Gastrocnemius medialis (tissue), 4 donors: ENCODE results near the gene OOSP1. TPM values are rescaled to one million over a fixed set of nuclear protein-coding genes. Genes with fewer than 3 reads are reported as not detected.
"Not testable (repeated sequence)": the region's sequence is repeated elsewhere in the genome, so short reads cannot be mapped to it uniquely, and the experiment has no call there.

Source experiments
- ATAC-seq, 2 donors: fragments of 150-250 bp; one replicate each; pipeline ENCODE4 v1.9.1; 2016
- DNase-seq, 2 donors: peaks; one replicate each; pipeline ENCODE4 v3.0.0-alpha.2; 2019
- H3K27ac ChIP-seq, 4 donors: fragments of 200-600 bp; sonication (generic); 1 replicate in 1 of 4; 2 replicates in 3 of 4; pipeline ENCODE4 v1.5.1; 2016 to 2018; ENCODE audit warnings: mild to moderate bottlenecking in 2 of 4, moderate library complexity in 1 of 4
- H3K27me3 ChIP-seq, 3 donors: fragments of 200-600 bp; sonication (generic) in 2 of 3; 1 replicate in 1 of 3; 2 replicates in 2 of 3; pipeline versions ENCODE4 v1.5.1 to v1.6.0; 2016 to 2019; ENCODE audit warnings: mild to moderate bottlenecking in 1 of 3, moderate library complexity in 1 of 3
- H3K36me3 ChIP-seq, 2 donors: fragments of 200-600 bp; sonication (generic) in 1 of 2; one replicate each; pipeline ENCODE4 v1.5.1; 2017 to 2018
- H3K4me1 ChIP-seq, 2 donors: fragments of 200-600 bp; sonication (generic) in 1 of 2; one replicate each; pipeline ENCODE4 v1.5.1; 2016 to 2017; ENCODE audit warnings: mild to moderate bottlenecking in 2 of 2
- H3K4me3 ChIP-seq, 4 donors: fragments of 200-600 bp; sonication (generic) in 3 of 4; 1 replicate in 1 of 4; 2 replicates in 3 of 4; pipeline ENCODE4 v1.5.1; 2016 to 2019; ENCODE audit warnings: mild to moderate bottlenecking in 2 of 4
- H3K9me3 ChIP-seq, 3 donors: fragments of 200-600 bp; sonication (generic) in 2 of 3; 1 replicate in 1 of 3; 2 replicates in 2 of 3; pipeline ENCODE4 v1.5.1; 2016 to 2019
- CTCF ChIP-seq, 5 experiments: fragments of 450-650 bp in 3 of 5; fragments of 200-600 bp in 2 of 5; sonication (generic) in 2 of 5; IDR thresholded peaks in 4 of 5; conservative IDR thresholded peaks in 1 of 5; 1 replicate in 4 of 5; 2 replicates in 1 of 5; pipeline ENCODE4 v1.5.1; 2016 to 2019; ENCODE audit warnings: antibody characterized with exemption in 5 of 5, mild to moderate bottlenecking in 3 of 5, moderate library complexity in 3 of 5
- POLR2A ChIP-seq, 2 donors: fragments of 450-650 bp; IDR thresholded peaks; one replicate each; pipeline ENCODE4 v1.6.1; 2017; ENCODE audit warnings: antibody characterized with exemption in 2 of 2, mild to moderate bottlenecking in 2 of 2, moderate library complexity in 2 of 2
- in situ Hi-C, 4 donors: fragments of 200-750 bp; cut with MboI; loops; one replicate each; pipeline versions ENCODE4 v1.15.0 to v1.8.0; 2017; ENCODE audit warnings: low sequenced_read_pairs in 4 of 4
- intact Hi-C: fragments of 100-400 bp; cut with DNase I; formaldehyde crosslinking; loops from one replicate; pipeline ENCODE4 v1.15.1; 2023; ENCODE audit warnings: low total_unique reads
- total RNA-seq, 4 donors: library from RNA; depleted of rRNA; stranded (reverse); fragments of >200 nt; gene quantifications; one replicate each; pipeline versions ENCODE4 v1.1.0 to v1.2.3, GENCODE V29; 2016

Gene OOSP1
- total RNA-seq, 4 donors from 2014 or later, result not detected

DNA sequence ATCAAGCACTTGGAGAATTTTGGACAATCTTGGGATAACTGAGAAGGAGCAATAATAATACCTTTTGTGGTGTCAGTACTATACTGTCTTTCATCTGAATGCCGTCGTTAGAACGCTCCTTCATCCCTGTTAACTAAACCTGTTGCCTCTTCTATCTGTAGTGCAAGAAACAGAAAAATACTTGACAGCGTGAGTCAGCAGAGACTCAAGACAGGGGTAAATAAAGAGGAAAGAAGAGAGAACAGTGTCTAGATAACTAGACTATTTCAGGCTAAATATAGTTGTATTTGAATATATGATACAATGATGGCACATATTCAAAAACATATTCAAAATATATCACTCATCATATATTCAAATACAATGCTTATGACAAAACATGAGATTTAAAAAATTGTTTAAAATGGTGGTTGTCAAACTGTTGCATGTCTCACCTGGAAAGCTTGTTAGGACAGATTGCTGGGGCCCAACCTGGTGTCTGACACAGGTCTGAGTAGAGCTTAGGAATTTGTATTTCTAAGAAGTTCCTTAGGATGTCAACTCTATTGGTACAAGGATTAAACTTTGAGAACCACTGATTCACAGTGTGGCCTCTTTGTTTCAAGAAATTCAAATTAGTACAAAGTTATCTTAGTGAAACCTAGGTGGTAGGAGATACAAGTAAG lies 43.0 kb downstream of the OOSP1 start:
- ATAC-seq (no peak), DNase-seq (no peak)
- no peaks in the 10 kb centered on the region for H3K4me1 ChIP-seq
- no peak overlapping the region for H3K4me3 ChIP-seq
- H3K27me3 ChIP-seq, result no peaks in the 10 kb centered on the region
- no peak for TF ChIP-seq POLR2A (IDR thresholded peaks at IDR 0.05)
- TF ChIP-seq CTCF (IDR thresholded peaks at IDR 0.05 in 4 of 5, conservative IDR thresholded peaks at IDR 0.05 in 1 of 5), result no peak
- H3K36me3 ChIP-seq, result no peaks in the 10 kb centered on the region
- intact Hi-C loops (no loop called here), in situ Hi-C loops (no loop called here)
- H3K9me3 ChIP-seq, result no peaks in the 10 kb centered on the region
- no peak overlapping the region for H3K27ac ChIP-seq

DNA sequence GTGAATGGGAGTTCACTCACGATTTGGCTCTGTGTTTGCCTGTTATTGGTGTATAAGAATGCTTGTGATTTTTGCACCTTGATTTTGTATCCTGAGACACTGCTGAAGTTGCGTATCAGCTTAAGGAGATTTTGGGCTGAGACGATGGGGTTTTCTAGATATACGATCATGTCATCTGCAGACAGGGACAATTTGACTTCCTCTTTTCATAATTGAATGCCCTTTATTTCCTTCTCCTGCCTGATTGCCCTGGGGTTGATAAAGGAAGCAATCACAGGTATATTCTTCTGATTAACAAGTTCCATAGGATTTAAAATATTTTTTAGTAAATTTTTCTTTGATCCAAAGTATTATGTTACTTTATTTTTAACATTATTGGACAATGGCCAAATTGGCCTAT lies 43.8 kb downstream of the OOSP1 start:
- in situ Hi-C loops, H3K4me1 ChIP-seq, DNase-seq, H3K36me3 ChIP-seq, H3K27ac ChIP-seq, H3K9me3 ChIP-seq, H3K27me3 ChIP-seq, H3K4me3 ChIP-seq, intact Hi-C loops, ATAC-seq: not testable (repeated sequence)

- H3K36me3 ChIP-seq, result no peaks in the 10 kb centered on the region
- H3K9me3 ChIP-seq, result no peaks in the 10 kb centered on the region
- in situ Hi-C loops, result no loop called here
- TF ChIP-seq CTCF (IDR thresholded peaks at IDR 0.05 in 4 of 5, conservative IDR thresholded peaks at IDR 0.05 in 1 of 5), result no peak
- no peak for TF ChIP-seq POLR2A (IDR thresholded peaks at IDR 0.05)
- ATAC-seq (no peak), DNase-seq (no peak)
- H3K27ac ChIP-seq, result no peak overlapping the region
- H3K27me3 ChIP-seq, result no peaks in the 10 kb centered on the region
- no peaks in the 10 kb centered on the region for H3K4me1 ChIP-seq
- intact Hi-C loops, result no loop called here
- H3K4me3 ChIP-seq, result no peak overlapping the region
Measured at GRCh38 chr11:59983212-59983611, 45.0 kb downstream of the OOSP1 start.

DNA sequence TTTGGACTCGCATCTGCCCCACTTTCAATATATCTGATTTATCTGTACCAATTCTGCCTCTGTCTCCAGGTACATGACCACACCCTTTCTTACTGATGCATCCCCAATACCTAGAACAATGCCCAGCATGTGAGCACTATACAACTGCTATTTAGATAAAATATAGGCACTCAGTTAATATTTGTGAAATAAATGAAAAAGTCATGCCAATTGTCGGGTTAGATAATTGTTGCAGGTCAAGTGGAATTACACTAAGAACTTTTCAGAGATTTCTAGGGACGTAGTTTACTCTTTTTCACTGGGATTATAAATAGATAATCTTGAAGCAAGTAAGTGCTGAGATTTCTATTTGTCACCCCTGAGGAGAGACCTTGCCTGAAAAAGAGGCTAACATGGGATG lies 46.1 kb downstream of the OOSP1 start:
- intact Hi-C loops (no loop called here), in situ Hi-C loops (no loop called here)
- Histone ChIP-seq H3K4me3 (no peak overlapping the region), H3K27me3 (no peaks in the 10 kb centered on the region), H3K27ac (no peak overlapping the region), H3K9me3 (no peaks in the 10 kb centered on the region), H3K4me1 (no peaks in the 10 kb centered on the region), H3K36me3 (no peaks in the 10 kb centered on the region)
- TF ChIP-seq POLR2A (IDR thresholded peaks at IDR 0.05) (no peak), CTCF (IDR thresholded peaks at IDR 0.05 in 4 of 5, conservative IDR thresholded peaks at IDR 0.05 in 1 of 5) (no peak)
- ATAC-seq (no peak), DNase-seq (no peak)

DNA sequence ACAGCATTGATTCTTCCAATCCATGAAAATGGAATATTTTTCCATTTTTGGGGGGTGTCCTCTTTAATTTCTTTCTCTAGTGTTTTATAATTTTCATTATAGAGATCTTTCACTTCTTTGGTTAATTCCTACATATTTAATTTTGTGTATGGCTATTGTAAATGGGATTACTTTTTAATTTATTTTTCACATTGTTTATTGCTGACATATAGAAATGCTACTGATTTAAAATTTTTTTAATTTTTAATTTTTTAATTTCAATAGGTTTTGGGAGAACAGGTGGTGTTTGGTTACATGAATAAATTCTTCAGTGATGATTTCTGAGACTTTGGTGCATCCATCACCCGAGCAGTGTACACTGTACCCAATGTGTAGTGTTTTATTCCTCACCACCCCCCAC lies 52.2 kb downstream of the OOSP1 start:
- Histone ChIP-seq H3K4me3 (no peak overlapping the region), H3K27me3 (no peaks in the 10 kb centered on the region), H3K36me3 (no peaks in the 10 kb centered on the region), H3K27ac (no peak overlapping the region), H3K9me3 (no peaks in the 10 kb centered on the region), H3K4me1 (no peaks in the 10 kb centered on the region)
- ATAC-seq, result no peak
- in situ Hi-C loops (no loop called here), intact Hi-C loops (no loop called here)
- DNase-seq, result no peak
- no peak for TF ChIP-seq POLR2A (IDR thresholded peaks at IDR 0.05)
- no peak for TF ChIP-seq CTCF (IDR thresholded peaks at IDR 0.05 in 4 of 5, conservative IDR thresholded peaks at IDR 0.05 in 1 of 5)
